Heart left ventricle (tissue), 13 donors: ENCODE data around the gene DZIP1L.

Source experiments
- CTCF ChIP-seq, 12 donors: fragments of 200-600 bp; sonication (generic) in 4 of 12; IDR thresholded peaks; one replicate each; pipeline versions ENCODE4 v1.5.0 to v1.8.0; 2018 to 2022; ENCODE audit warnings: antibody characterized with exemption in 12 of 12, mild to moderate bottlenecking in 5 of 12
- POLR2A ChIP-seq, 2 donors: fragments of 450-650 bp; IDR thresholded peaks; one replicate each; pipeline ENCODE4 v1.6.1; 2017; ENCODE audit warnings: antibody characterized with exemption in 2 of 2, mild to moderate bottlenecking in 2 of 2, moderate library complexity in 2 of 2
- donor health status: ischemic (EF 13 %, LVEDD 7.1; RV severe dilation, severe dysfunction).
- donor health status: DM: no; HTN: yes; CAD: no.
- donor health status: DM: no; HTN: no; CAD: no.
- donor health status: ischemic (EF 25% LVEDD 6.9; RV normal size, moderate dysfunction).
- donor health status: ischemic (EF 25% LVEDD 5.7; RV mildly dilated, moderate dysfunction).
- donor health status: ischemic (EF 35%, LVEDD 5.7; RV mildly dilated, moderate dysfunction).
- donor health status: nonischemic (EF 11% LVEDD 7.7; RV severe dilation, severe dysfunction).
- donor health status: DM: yes; HTN: yes; CAD: no.
- donor health status: PGD.
- donor health status: ischemic (EF 29% LVEDD 5.4; RV normal size, mild dysfunction).
- donor health status: nonischemic (EF 23%, LVEDD 6.1; RV moderate dilation, normal function).

GRCh38 chr3:138043266-138044029 is 72.0 kb downstream of the DZIP1L start:
- TF ChIP-seq CTCF (IDR thresholded peaks at IDR 0.05) (no peak), POLR2A (IDR thresholded peaks at IDR 0.05) (no peak)
